BE2C (cell line): Measurements from ENCODE around the gene CLPX.
A peak's percentile ranks its signal among the peaks of the same experiment; 100 is the strongest.

ENCODE experiments used
- DNase-seq: peaks from one replicate; pipeline ENCODE4 v3.0.0-alpha.2; 2020
- H3K27me3 ChIP-seq: fragments of 250-450 bp; sonication (Bioruptor Pico); 2 replicates; pipeline ENCODE4 v1.5.1; 2020; ENCODE audit warnings: mild to moderate bottlenecking
- H3K36me3 ChIP-seq: fragments of 250-450 bp; sonication (Bioruptor Pico); 2 replicates; pipeline ENCODE4 v1.5.1; 2020; ENCODE audit warnings: mild to moderate bottlenecking
- H3K4me1 ChIP-seq: fragments of 250-450 bp; sonication (Bioruptor Pico); 2 replicates; pipeline ENCODE4 v1.5.1; 2020
- H3K4me3 ChIP-seq: 2 replicates; pipeline ENCODE4 v1.5.1; 2011; ENCODE audit warnings: low read depth, low read length
- H3K9me3 ChIP-seq: fragments of 250-450 bp; sonication (Bioruptor Pico); 2 replicates; pipeline ENCODE4 v1.5.1; 2020
- CTCF ChIP-seq: IDR thresholded peaks from 2 replicates; pipeline ENCODE4 v1.5.1; 2012; ENCODE audit warnings: mild to moderate bottlenecking, low read depth, low read length

CLPX gene

DNA sequence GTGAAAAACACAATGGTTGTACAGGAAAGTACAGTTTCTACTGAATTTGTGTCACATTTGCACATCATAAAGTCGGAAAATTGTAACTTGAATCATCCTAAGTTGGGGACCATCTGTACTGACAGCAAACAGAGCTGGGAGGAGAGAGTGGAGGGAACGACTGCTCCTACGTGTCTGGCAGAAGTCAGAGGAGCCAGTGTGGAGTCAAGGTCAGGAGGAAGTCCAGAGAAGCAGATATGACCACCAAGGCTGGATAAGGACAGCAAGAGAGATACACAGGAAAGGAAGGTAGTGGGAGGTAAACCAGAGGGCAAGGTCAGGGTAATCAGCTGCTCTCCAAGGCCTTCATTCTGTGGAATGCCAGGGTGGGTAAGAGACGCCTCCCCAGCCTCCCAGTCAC lies 28.9 kb upstream of the CLPX start:
- no peak for TF ChIP-seq CTCF
- Histone ChIP-seq H3K27me3 (no peaks in the 10 kb centered on the region), H3K9me3 (no peaks in the 10 kb centered on the region), H3K36me3 (no peaks in the 10 kb centered on the region), H3K4me3 (no peak overlapping the region), H3K4me1 (peaks cover 13% of the 10 kb centered on the region)
- DNase-seq, result no peak

DNA sequence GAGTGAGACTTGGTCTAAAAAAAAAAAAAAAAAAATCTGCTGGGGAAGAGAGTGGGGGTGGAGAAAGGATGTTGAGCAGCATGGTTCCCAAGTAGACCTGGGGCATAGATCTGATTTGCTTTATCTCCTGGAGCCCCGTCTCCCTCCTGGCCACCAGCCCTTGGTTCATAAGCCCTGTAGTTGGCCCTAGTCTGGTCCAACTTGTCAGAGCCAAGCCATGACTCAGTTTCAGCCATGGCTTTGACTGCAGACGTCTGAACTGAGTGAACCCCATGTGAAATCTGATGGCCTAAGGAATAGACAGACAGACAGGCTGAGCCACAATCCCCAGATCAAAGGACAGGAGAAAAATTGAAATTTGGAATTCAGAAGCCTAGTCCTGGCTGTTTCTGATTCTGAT lies 28.1 kb upstream of the CLPX start:
- Histone ChIP-seq H3K4me1 (peaks cover 16% of the 10 kb centered on the region), H3K4me3 (no peak overlapping the region), H3K36me3 (no peaks in the 10 kb centered on the region), H3K27me3 (no peaks in the 10 kb centered on the region), H3K9me3 (no peaks in the 10 kb centered on the region)
- DNase-seq, result no peak
- no peak for TF ChIP-seq CTCF

- peak; percentile 38 for DNase-seq
- peak; percentile 59 for TF ChIP-seq CTCF
- H3K4me1 ChIP-seq, result peaks cover 16% of the 10 kb centered on the region
- H3K27me3 ChIP-seq, result no peaks in the 10 kb centered on the region
- H3K36me3 ChIP-seq, result no peaks in the 10 kb centered on the region
- H3K9me3 ChIP-seq, result no peaks in the 10 kb centered on the region
- H3K4me3 ChIP-seq, result no peak overlapping the region
Measured at GRCh38 chr15:65212097-65212496, 27.0 kb upstream of the CLPX start.

GRCh38 chr15:65211482-65211982 lies 26.4 kb upstream of the CLPX start:
- H3K4me1 ChIP-seq, result peaks cover 16% of the 10 kb centered on the region
- H3K4me3 ChIP-seq, result no peak overlapping the region
- H3K36me3 ChIP-seq, result no peaks in the 10 kb centered on the region
- peak; percentile 68 for DNase-seq
- TF ChIP-seq CTCF, result no peak
- no peaks in the 10 kb centered on the region for H3K27me3 ChIP-seq
- H3K9me3 ChIP-seq, result no peaks in the 10 kb centered on the region

GRCh38 chr15:65210770-65211481 lies 25.8 kb upstream of the CLPX start, which contains the start of gene CILP:
Gene CILP, minus strand, starts transcription at chr15:65211473. Its CDS starts 1,718 bp downstream, at chr15:65209755.
- DNase-seq, result no peak
- TF ChIP-seq CTCF, result no peak
- Histone ChIP-seq H3K36me3 (no peaks in the 10 kb centered on the region), H3K4me3 (no peak within 1 kb of the TSS), H3K9me3 (no peaks in the 10 kb centered on the region), H3K27me3 (no peaks in the 10 kb centered on the region), H3K4me1 (peaks cover 16% of the 10 kb centered on the region)
